ENCODE measurements around the gene OGDH.

The OGDH gene

DNA sequence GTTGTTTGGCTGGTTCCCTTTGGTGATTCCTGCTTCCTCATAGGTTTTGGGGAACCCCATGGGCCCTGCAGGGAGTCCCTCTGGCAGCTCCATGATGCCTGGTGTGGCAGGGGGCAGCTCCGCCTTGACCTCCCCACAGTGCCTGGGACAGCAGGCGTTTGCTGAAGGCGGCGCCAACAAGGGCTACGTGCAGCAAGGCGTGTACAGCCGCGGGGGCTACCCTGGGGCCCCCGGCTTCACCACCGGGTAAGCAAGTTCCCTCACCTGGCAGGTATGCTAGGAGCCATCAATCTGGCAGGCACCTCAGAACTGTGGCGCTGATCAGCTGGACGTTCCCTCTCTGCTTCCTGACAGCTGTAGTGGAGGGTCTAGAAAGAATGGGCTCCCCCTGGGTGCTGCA is 150.5 kb downstream of the OGDH start:
- no peak for TF ChIP-seq ZFX (IDR thresholded peaks at IDR 0.05)
- no peak for TF ChIP-seq CTCF (conservative IDR thresholded peaks at IDR 0.05)
- no peak overlapping the region for H3K27ac ChIP-seq

DNA sequence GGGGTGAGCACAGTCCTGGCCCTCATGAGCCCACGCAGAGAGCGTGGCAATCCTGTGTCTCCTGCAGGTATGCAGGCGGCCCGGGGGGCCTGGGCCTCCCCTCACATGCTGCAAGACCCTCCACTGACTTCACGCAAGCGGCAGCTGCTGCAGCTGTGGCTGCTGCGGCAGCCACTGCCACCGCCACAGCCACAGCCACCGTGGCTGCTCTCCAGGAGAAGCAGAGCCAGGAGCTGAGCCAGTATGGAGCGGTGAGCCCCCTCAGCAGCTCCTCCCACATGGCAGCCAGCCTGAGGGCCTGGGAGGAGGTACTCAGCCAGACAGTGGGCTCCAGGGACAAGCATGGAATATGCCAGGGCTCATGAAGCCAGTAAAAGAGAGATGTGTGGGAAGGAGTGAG is 150.9 kb downstream of the OGDH start:
- H3K27ac ChIP-seq, result no peak overlapping the region
- TF ChIP-seq ZFX (IDR thresholded peaks at IDR 0.05) (no peak), CTCF (conservative IDR thresholded peaks at IDR 0.05) (no peak)

- TF ChIP-seq ZFX (IDR thresholded peaks at IDR 0.05) (no peak), CTCF (conservative IDR thresholded peaks at IDR 0.05) (no peak)
- no peak overlapping the region for H3K27ac ChIP-seq
Measured at GRCh38 chr7:44757739-44758138, 151.3 kb downstream of the OGDH start.
